K562 treated with DMSO at 1 percent for 24 hours (cell line): ENCODE results near the gene RHOT2. TPM values are rescaled to one million over a fixed set of nuclear protein-coding genes. Genes with fewer than 3 reads are reported as not detected.

Source experiments
- total RNA-seq: library from RNA; unstranded; fragments of 300-600 nt; gene quantifications from 2 replicates; pipeline ENCODE4 v1.2.3, GENCODE V29; 2022; ENCODE audit warnings: low read depth; ENCODE audit not compliant: insufficient read depth

RHOT2 gene
- total RNA-seq, 1 experiment from 2014 or later = 154 TPM

Other genes starting within 250 kb of the RHOT2 start
- gene RAB11FIP3, start 242.5 kb upstream of the RHOT2 start, total RNA-seq = 25.0 and 30.8 TPM in 2 replicates
- gene CAPN15, start 140.4 kb upstream of the RHOT2 start, total RNA-seq = 64.7 and 73.6 TPM in 2 replicates
- gene PRR35, start 107.7 kb upstream of the RHOT2 start, total RNA-seq = 0.23 TPM in 1 of 2 replicates, not detected in the other
- 12.5 and 14.0 TPM in 2 replicates for gene NHLRC4, start 101.1 kb upstream of the RHOT2 start, total RNA-seq
- 55.4 and 66.8 TPM in 2 replicates for gene PIGQ, start 98.2 kb upstream of the RHOT2 start, total RNA-seq
- 42.1 and 47.9 TPM in 2 replicates for gene RAB40C, start 78.1 kb upstream of the RHOT2 start, total RNA-seq
- 13.4 and 16.8 TPM in 2 replicates for gene WFIKKN1, start 37.1 kb upstream of the RHOT2 start, total RNA-seq
- gene METTL26, start 31.8 kb upstream of the RHOT2 start, total RNA-seq = 134 and 166 TPM in 2 replicates
- gene MCRIP2, start 26.3 kb upstream of the RHOT2 start, total RNA-seq = 93.9 and 111 TPM in 2 replicates
- 2.6 and 4.1 TPM in 2 replicates for gene WDR90, start 18.8 kb upstream of the RHOT2 start, total RNA-seq
- gene RHBDL1, start 7.5 kb downstream of the RHOT2 start, total RNA-seq = 1.2 and 3.0 TPM in 2 replicates
- gene STUB1, start 12.3 kb downstream of the RHOT2 start, total RNA-seq = 165 and 192 TPM in 2 replicates
- 102 and 106 TPM in 2 replicates for gene JMJD8, start 16.2 kb downstream of the RHOT2 start, total RNA-seq
- gene WDR24, start 22.3 kb downstream of the RHOT2 start, total RNA-seq = 33.8 and 37.4 TPM in 2 replicates
- 4.8 and 5.8 TPM in 2 replicates for gene FBXL16, start 37.7 kb downstream of the RHOT2 start, total RNA-seq
- gene METRN, start 47.0 kb downstream of the RHOT2 start, total RNA-seq = 47.3 and 52.0 TPM in 2 replicates
- gene ANTKMT, start 53.0 kb downstream of the RHOT2 start, total RNA-seq = 76.2 and 84.9 TPM in 2 replicates
- gene CCDC78, start 58.3 kb downstream of the RHOT2 start, total RNA-seq = 1.3 and 1.8 TPM in 2 replicates
- gene HAGHL, start 59.0 kb downstream of the RHOT2 start, total RNA-seq = 22.0 and 22.6 TPM in 2 replicates
- 40.1 and 45.9 TPM in 2 replicates for gene CIAO3, start 72.9 kb downstream of the RHOT2 start, total RNA-seq
- not detected in 2 replicates for gene MSLN, start 92.6 kb downstream of the RHOT2 start, total RNA-seq
- 64.3 and 67.5 TPM in 2 replicates for gene RPUSD1, start 120.2 kb downstream of the RHOT2 start, total RNA-seq
- 46.3 and 54.9 TPM in 2 replicates for gene CHTF18, start 120.5 kb downstream of the RHOT2 start, total RNA-seq
- not detected in 2 replicates for gene GNG13, start 132.6 kb downstream of the RHOT2 start, total RNA-seq